SKM-1 treated with dmso at 0.1 percent for 144 hours (cell line): ENCODE data around the gene DYNLL1.
"Not testable (repeated sequence)": the region's sequence is repeated elsewhere in the genome, so short reads cannot be mapped to it uniquely, and the experiment has no call there.

Experiments used
- DNase-seq: peaks from one replicate; lab custom pipeline; 2025; ENCODE audit not compliant: unreplicated experiment; lab: John Stamatoyannopoulos, UW

DYNLL1 gene

DNA sequence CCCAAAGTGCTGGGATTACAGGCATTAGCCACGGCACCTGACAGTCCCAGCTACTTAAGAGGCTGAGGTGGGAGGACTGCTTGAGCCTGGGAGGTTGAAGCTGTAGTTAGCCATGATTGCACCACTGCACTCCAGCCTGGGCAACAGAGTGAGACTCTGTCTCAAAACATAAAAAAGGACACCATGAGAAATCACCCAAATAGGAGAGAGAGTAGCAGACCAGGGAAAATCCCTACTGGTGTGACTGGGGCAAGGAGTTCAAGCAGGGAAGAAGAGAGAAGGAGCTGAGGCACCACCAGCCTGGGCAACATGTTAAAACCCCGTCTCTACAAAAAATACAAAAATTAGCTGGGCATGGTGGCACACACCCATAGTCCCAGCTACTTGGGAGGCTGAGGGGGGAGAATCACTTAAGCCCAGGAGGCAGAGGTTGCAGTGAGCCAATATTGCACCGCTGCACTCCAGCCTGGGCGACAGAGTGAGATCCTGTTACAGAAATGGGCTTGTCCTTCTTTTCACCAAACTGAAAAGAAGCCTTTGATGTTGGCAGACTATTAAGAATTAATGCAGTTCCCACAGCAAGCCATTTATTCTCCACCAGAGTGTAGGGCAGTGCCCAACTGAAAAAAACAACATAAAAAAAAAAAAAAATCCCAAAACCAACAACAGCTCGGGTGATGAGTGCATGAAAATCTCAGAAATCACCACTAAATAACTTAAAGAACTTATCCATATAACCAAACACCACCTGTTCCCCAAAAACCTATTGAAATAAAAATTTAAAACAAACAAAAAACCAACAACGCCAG is 21.9 kb upstream of the DYNLL1 start:
- DNase-seq = no peak

DNA sequence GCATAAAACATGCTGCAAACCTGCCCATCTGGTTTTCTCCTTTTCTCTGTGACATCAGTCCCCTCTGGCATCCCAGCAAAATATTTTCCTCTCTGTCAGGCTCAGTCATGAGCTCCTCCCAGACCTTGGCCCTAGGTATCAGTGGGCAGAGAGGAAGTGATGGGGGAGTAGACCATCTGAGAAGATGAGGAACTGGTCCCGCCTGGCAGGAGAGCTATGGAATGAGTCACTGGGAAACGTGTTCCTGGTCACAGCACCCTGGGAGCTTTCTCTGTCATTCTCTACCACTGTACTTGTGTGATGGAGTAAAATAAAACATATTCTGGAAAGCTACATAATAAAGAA is 21.3 kb upstream of the DYNLL1 start:
- DNase-seq = no peak

DNA sequence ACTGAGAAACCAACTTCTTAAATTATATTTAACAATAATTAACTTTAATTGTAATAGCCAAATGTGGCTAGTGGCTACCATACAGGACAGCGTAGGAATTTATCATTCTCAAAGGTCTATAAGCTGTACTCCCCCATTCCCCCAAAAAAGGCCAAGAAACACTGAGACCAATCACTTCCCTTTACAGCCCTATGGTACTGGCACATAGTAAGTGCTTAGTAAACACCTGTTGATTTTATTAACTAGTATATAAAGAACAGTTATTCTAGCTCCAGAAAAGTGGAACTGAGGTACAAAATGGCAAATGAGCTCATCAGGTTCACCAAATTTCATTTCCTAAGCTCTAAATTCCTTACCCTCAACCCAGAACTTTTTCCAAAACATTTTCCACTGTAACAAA is 20.3 kb upstream of the DYNLL1 start:
- DNase-seq = no peak

DNA sequence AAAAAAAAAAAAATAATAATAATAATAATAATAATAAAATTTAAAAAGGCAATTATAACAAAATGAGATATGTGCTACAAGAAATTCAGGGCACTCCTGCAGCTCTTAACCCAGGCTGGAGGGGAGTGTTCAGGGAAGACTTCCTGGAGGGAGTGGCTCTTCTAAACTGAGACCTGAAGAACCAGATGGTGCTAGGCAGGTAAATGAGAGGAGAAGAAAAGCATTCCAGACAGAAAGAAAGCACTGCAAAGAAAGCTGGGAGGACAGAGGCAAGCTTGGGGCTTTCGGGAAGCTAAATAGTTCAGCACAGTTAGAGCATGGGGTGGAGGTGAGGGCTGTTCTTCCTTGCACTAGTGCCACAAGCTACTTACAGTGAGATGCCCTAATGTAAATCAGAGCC is 16.5 kb upstream of the DYNLL1 start:
- no peak for DNase-seq

DNA sequence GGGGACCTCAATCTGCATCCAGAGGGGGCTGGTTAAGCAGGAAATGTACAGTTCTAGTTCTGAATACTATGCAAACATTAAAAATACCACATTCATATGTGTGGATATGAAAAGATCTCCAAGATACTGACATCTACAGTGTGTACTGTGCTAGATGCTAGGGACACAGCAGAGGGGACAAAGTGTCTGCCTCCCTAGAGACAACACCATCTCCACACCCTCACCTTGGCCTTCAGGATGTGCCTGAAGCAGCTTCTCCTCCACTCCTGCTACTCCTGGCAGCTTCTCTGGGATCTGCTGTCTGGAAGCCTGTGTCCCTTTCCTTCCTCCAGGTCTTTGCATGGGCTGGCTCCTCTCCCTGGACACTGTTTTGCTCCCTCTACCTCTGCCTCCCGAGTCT is 15.7 kb upstream of the DYNLL1 start:
- DNase-seq = no peak

DNA sequence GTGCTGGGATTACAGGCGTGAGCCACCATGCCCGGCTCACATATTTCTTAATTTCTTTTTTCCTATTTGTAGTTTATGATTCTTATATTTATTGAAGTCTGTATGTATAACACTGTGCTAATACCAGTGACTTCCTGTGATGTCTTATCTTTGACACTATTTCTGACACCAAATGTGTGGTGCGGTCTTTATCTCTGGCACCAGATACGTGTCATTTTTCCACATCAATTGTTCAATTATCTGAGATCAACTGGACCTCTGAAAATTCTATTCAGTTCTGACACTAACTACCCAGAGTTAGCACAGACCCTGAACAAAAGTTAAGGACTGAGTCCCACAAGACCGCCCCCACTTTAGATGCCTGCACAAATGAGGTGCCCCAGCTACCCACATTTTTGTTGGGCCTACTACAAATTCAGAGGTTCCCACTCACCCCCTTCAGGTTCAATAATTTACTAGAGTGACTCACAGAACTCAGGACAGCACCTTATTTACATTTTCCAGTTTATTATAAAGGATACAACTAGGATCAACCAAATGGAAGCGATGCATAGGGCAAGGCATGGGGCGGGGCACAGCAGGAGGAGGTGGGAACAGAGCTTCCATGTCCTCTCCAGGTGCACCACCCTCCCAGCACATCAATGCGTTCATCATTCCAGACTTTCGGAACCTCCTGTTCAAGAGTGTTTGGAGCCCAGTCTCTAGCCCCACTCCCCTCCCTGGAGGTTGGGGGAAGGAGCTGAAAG is 14.7 kb upstream of the DYNLL1 start:
- no peak for DNase-seq

DNA sequence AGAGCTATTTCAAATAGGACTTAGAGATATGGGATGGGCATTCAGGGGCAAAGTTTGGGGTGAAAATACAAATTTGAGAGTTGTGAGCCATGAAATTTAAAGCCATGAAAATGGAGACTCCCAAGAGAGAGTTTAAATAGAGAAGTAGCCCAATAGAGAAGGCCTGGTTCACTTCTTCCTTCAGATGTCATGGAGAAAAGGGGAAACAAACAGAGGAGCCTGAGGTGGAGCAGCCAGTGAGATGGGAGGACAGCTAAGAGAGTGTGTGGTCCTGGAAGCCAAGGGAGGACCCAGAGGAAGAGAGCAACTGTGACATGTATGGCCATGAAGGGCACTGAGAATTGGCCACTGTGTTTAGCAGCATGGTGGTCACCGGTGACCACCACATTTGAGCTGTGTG is 12.3 kb upstream of the DYNLL1 start:
- no peak for DNase-seq

DNA sequence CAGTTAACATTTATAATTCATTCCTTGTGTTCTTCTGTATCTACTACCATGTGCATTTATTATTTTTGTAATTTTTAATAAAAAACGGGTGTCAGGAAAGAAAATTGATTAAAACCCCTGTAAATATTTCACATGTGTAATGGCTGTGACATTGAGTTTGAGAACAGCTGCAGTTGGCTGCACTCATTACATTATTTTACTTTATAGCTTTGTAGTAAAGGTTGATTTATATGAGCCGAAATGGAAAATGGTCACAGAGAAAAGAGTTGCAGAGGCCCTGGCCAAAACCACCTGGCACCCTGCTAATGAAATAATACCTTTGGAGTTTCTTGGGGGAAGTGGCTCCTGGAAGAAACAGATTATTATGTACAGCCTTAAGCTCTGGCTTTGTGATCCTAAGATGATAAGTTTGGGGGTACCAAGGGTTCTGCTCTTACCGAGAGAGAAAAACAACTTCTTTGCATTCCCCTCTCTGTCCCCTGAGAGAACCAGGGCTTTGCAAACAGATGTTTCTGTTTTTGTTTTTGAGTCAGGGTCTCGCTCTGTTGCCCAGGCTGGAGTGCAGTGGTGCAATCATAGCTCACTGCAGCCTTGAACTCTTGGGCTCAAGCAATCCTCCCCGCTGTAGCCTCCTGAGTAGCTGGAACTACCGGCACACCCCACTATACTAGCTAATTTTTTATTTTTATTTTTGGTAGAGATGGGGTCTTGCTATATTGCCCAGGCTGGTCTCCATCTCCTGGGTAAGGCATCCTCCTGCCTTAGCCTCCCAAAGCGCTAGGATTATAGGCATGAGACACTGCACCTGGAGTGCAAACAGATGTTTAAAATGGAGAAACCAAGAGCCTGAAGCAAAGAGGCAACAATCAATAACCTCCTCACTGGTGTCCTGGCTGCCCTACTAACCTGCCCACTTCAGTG is 9.7 kb upstream of the DYNLL1 start:
- no peak for DNase-seq

DNA sequence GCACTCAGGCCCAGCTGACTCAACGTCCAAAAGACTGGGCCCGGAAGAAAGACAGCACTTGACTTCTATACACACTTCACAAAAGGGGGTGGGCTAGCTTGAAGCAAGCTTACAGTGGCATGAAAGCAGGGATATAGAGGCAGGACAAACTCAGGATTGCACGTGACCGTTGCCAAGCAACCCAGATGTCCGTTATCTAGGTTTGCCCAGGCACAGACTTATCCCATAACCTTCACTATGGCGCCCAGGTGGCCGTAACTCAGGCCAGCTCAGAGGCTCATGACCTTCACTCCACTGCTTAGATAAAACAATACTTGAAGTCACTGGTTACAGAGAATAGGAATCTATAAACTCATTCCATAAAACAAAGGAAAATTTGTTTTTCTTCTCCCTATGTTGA is 8.4 kb upstream of the DYNLL1 start:
- DNase-seq = not testable (repeated sequence)

DNA sequence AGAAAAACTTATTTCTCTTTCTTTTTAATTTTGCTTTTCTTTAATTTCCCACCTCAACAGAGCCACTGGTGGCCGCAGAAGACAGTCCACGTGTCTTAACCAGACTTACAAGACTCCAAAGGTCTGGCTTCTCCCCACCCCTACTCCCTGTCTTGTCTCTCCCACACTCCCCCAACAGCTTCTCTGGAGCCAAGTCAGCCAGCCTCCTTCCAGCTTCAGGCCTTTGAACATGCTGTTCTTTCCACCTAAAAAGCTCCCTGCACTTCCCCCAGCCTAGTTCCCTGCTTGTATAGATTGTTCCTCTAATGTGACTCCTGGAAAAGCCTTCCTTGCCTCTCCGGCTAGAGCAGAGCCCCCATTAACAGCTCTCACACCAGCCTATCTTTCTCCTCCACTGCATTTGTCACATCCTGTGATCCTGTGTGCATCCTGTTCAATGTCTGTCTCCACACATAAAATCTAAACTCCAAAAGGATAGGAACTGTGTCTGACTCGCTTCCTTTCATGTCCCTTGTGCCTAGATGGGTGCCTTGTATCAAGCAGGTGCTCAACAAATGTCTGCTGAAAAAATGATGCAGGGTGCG is 7.8 kb upstream of the DYNLL1 start:
- DNase-seq = no peak

DNA sequence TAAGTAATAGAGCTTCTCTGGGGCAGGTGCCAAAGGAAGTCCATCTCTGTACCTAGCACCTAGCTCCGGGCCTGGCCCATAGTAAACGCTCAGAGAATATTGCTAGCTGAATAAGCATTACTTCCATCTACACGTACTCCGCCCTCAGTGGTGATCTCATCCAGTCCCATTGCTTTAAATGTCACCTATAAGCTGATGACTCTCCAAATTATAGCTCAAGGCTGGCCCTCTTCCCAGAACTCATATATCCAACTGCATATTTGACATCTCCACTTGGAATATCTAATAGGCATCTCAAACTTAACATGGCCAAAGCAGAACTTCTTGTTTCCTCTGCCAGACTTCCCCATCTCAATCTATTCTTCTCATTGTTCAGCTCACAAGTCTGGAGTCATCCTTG is 6.9 kb upstream of the DYNLL1 start:
- no peak for DNase-seq

DNA sequence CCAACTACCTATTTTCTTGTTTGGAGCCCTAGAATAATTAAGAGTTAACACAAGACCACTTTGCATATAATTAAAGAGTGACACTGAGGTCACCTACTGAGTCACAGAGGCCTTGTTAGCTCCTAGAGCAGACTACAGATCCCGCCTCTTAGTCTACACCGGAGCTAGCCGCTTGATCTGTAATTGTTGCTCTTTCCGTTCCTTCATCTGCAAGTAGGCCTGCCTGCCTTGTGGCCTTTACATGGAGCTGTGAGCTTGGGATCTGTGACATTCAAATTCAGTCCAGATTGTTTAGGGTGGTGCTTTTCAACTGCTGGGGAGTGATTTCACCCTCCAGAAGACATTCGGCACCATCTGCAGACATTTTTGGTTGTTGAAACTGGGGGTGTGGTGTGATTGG is 5.6 kb upstream of the DYNLL1 start:
- no peak for DNase-seq

DNA sequence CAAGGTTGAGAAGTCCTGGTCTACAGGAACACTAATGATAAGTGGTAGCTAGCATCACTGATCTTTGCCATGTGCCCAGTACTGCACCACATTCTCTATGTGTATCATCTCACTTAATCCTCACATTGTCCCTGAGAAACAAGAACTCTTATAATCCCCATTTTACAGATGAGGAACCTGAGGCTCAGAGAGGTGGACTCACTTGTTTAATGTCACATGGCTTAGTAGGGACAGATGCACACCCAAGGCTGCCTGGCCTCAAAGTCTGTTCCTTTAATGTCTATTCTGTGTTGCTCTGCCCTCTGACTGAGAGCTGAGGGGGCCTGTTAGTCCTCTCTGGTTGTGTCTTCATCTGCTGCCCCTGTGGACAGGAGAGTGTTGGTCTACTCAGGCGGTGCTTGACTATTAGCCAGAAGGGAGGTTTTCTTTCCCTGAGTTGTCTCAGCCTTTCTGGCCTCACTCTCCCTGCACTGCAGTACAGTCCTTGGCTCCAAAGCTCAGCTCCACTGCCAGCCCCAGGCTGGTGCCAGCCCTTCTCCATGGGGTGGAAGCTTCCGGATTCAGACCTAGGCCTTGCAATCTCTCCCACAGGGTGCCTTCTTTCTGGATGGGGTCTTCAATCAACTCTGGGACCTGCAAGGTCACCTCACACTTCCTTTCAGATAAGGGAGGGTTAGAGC is 4.9 kb upstream of the DYNLL1 start:
- no peak for DNase-seq

DNA sequence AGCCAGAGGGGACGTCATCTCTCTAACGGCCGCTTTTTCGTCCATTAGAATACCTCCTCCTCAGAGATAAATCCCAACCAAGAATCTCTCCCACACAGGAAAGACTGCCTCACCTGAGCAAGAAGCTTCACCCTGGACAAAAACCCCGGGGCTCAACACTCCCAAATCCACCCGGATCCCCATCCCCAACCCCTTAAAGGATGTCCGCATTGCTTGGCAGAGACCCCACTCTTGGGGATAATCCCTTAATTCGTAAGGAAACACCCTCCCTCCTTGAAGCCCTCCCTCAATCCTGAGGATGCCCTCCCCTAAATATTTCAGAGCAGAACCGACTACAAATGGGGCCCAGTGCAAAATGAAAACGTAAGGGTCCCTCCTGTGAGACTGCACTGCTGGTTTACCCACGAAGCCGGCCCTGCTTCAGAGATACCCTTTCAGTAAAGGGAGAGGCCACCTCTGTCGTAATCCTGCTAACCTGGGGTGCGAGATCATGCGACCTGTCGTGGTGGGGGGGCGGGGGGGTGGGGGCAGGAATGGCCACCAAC is 655 bp upstream of the DYNLL1 start:
- DNase-seq = no peak

DNA sequence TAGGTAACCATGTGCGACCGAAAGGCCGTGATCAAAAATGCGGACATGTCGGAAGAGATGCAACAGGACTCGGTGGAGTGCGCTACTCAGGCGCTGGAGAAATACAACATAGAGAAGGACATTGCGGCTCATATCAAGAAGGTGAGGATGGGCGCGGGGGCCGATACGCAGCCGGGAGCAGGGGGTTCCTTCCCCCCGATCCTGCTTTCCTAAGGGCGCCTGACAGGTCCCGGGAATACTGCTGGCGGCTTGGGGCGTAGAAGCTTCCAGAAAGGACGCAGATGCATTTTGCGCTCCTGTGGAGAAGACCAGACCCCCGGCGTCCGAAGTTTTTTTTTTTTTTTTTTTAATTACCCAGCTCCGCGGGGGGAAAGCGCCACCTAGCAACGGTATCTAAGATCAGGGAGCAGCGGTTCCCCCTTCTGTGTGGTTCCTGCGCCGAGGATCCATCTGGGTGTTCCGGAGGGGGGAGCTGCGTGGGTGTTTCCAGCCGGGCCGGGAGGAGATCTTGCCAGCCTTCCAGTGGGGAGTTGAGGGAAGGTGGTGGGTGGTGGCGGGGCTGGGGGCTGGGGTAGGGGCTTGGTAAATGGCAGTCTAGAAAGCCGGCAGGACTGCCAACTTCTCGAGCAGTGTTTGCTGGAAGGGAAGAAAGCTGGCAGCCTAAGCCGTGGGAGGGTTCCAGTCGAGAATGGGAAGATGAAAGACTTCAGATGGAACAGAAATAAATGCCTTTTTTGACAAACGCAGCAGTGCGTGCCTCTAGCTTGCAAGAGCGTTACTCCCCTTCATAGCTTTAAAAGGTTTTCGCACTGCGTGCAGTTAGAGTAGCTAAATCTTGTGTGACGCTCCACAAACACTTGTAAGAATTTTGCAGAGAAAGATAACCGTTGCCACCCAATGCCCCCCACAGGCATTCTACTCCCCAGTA is 764 bp downstream of the DYNLL1 start:
- no peak for DNase-seq

DNA sequence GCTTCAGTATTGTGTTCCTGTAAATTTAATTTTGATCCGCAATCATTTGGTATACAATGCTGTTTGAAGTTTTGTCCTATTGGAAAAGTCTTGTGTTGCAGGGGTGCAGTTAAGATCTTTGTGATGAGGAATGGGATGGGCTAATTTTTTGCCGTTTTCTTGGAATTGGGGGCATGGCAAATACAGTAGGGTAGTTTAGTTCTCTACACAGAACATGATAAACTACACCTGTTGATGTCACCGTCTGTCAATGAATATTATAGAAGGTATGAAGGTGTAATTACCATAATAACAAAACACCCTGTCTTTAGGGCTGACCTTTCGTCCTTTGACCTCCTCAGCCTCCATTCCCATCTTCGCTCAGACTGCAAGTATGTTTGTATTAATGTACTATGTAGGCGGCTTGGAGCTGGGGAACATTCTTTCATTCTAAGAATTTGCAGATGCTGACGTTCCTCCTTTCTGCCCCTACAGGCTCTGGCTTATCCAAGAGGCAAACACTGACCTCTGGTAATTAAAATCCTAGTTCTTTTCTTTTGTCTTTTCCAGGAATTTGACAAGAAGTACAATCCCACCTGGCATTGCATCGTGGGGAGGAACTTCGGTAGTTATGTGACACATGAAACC is 1.7 kb downstream of the DYNLL1 start:
- DNase-seq = no peak

DNA sequence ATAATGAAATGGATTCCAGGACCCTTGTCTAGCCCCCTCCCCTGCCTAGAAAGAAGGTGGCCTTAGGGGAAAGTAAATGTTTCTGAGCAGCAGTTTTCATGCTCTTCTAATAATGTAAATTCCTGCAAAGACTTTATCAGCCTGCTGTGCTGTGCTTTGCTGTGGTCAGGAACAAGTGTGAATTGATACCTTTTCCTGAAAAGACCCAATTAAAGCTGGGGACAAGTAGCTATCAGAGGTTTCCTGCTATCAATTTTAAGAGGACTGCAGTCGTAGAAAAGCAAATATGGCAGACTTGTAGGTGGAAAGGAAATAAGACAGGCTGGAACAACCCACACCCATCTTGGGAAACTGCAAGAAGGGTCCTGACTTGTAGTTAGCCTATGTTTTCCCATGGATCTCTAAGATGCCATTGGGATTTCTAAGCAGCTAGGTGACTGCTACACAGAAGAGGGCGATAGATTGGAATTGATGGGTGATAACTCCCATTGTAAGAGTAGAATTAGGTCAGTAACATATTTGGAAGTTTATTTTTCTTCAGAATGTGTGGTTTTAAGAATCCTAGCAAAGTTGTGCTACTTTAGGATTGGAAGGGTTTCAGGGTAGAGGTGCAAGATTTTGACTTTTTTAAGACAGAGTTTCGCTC is 3.1 kb downstream of the DYNLL1 start:
- DNase-seq = no peak

DNA sequence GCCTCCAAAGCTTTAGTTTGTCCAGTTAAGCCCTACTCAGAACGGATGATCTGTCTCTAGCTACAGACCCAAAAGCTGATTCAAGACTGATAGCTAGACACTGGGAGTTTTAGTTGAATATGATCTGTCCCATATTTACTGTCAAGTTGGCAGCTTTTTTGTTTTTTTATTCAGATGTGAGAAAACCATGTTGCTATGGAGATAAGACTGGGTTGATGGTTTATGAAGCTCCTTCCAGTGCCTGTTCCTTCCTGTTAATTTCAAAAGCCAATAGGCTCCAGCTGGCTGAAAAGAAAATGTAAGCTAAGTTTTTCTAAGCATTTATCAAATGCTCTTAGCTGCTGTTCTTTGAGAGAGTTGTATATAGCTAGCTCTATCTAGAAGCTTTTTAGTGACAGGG is 4.7 kb downstream of the DYNLL1 start:
- DNase-seq = no peak
